ENCODE results near the gene PGM5. TPM values are rescaled to one million over a fixed set of nuclear protein-coding genes. Genes with fewer than 3 reads are reported as not detected.
"Not testable (repeated sequence)": the region's sequence is repeated elsewhere in the genome, so short reads cannot be mapped to it uniquely, and the experiment has no call there.

Gene PGM5
- polyA plus RNA-seq = 10 to 100 TPM in 1 of 2 donors, 1 to 10 TPM in 1; 5.3 to 36.2 TPM

DNA sequence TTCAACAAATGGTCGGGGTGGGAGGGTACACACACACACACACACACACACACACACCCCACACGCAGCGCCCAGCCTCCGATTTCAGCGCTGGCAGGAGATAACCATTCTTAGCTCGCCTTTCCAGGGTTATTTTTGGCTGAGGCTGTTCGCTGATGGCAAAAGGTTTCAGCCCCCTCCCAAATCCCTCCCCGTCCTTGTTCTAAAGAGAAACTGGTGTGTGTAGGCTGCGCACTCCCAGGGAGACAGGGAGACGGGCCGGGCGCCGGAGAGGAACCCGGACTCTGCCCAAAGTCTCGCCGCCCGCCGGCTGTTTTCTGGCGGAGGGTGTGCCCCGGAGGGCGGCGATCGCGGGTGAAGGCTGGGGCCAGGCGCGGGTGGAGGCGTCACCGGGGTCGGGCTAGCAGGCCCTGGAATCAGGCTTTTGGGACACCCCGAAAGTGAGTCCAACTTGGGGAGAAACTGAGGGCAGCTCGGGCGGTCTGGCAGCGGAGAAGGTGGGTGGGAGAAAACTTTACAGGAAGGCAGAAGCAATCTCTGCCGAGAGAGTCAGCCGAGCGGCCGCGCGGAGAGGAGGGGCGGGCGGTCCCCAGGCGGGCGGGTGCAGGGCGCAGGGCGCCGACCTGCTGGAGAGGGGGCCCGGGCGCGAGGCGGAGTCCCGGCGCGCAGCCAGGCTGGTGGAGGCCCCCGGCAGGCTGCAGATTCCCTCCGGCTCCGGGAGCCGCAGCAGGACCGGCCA is at the start of gene PGM5:
Gene PGM5, plus strand, starts transcription at position 232 of the 739 bp plus-strand sequence. CDS start 517 bp downstream, outside the sequence.
- H3K27me3 ChIP-seq (ENCODE audit: control insufficient read depth in 1 of 2, insufficient read depth in 2 of 2, low read length in 2 of 2); H3K36me3 ChIP-seq (ENCODE audit: control insufficient read depth in 2 of 2, insufficient read depth in 2 of 2, low read length in 1 of 2); H3K4me1 ChIP-seq (ENCODE audit: control insufficient read depth in 2 of 2, insufficient read depth in 2 of 2, low read length in 1 of 2); H3K9me3 ChIP-seq (ENCODE audit: control insufficient read depth in 2 of 2, insufficient read depth in 1 of 2, low read depth in 1 of 2, low read length in 1 of 2): not testable (repeated sequence)
- Histone ChIP-seq H3K4me3 (ENCODE audit: low read depth in 1 of 2, low read length in 2 of 2) (peak within 1 kb of the TSS; percentile 46 to 54), H3K27ac (ENCODE audit: low read depth in 2 of 2, low read length in 1 of 2) (peak within 1 kb of the TSS; percentile 59 to 71)
- 1% methylated on average over 51 to 58 of the region's 58 CpGs for WGBS, 2 donors

DNA sequence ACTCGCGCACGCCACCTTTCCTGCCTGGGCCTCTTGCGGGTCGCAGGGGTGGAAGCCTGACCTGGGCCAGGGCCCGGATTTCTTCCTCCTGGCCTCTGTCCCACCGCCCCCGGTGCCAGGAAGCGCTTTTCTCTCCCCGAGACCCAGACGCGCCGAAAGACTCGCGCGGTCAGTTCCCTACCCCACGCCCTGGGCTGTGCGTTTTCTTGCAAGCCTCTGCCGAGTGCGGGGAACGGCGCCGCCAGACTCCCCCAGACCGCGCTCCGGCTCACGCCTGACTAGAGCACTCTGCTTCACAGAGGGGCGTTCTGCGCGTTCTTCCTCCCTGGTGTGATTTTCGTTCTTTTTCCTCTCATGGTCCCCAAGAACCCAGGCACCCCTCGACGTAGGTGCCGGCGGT is 49.3 kb upstream of the PGM5 start:
- not testable (repeated sequence) for H3K4me1 ChIP-seq (ENCODE audit: control insufficient read depth in 2 of 2, insufficient read depth in 2 of 2, low read length in 1 of 2); H3K36me3 ChIP-seq (ENCODE audit: control insufficient read depth in 2 of 2, insufficient read depth in 2 of 2, low read length in 1 of 2); H3K27me3 ChIP-seq (ENCODE audit: control insufficient read depth in 1 of 2, insufficient read depth in 2 of 2, low read length in 2 of 2); H3K27ac ChIP-seq (ENCODE audit: low read depth in 2 of 2, low read length in 1 of 2); H3K9me3 ChIP-seq (ENCODE audit: control insufficient read depth in 2 of 2, insufficient read depth in 1 of 2, low read depth in 1 of 2, low read length in 1 of 2); H3K4me3 ChIP-seq (ENCODE audit: low read depth in 1 of 2, low read length in 2 of 2)
- 27 to 30% methylated on average over 12 to 18 of the region's 35 CpGs for WGBS, 2 donors

GRCh38 chr9:68307654-68308053 is 48.8 kb upstream of the PGM5 start:
- not testable (repeated sequence) for H3K9me3 ChIP-seq (ENCODE audit: control insufficient read depth in 2 of 2, insufficient read depth in 1 of 2, low read depth in 1 of 2, low read length in 1 of 2); H3K27me3 ChIP-seq (ENCODE audit: control insufficient read depth in 1 of 2, insufficient read depth in 2 of 2, low read length in 2 of 2); H3K27ac ChIP-seq (ENCODE audit: low read depth in 2 of 2, low read length in 1 of 2); H3K4me3 ChIP-seq (ENCODE audit: low read depth in 1 of 2, low read length in 2 of 2); H3K36me3 ChIP-seq (ENCODE audit: control insufficient read depth in 2 of 2, insufficient read depth in 2 of 2, low read length in 1 of 2); H3K4me1 ChIP-seq (ENCODE audit: control insufficient read depth in 2 of 2, insufficient read depth in 2 of 2, low read length in 1 of 2)
- WGBS, 2 donors = 24 to 25% methylated on average over 16 to 20 of the region's 21 CpGs

DNA sequence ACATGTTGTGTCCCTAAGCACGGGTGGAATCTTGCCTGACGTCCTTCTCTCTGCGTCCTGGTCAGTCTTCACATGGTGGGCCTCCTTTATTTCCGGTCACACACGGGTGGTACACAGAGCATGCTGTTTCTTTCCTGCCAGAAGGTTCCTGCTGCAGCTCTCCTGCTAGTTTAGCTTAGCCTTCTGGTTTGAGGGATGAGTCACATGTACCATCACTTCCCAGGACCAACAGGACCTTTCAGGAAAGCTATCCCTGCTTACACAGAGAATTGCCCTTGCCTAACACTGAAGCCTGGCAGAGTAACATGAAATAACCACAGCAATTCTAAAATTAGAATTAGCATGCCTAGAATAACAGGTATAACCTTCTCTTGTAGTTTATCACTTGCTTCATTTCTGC is 45.2 kb upstream of the PGM5 start:
- WGBS, 2 donors = no CpG with 5 or more reads among the region's 5 CpGs
- H3K27ac ChIP-seq (ENCODE audit: low read depth in 2 of 2, low read length in 1 of 2); H3K27me3 ChIP-seq (ENCODE audit: control insufficient read depth in 1 of 2, insufficient read depth in 2 of 2, low read length in 2 of 2): not testable (repeated sequence)

DNA sequence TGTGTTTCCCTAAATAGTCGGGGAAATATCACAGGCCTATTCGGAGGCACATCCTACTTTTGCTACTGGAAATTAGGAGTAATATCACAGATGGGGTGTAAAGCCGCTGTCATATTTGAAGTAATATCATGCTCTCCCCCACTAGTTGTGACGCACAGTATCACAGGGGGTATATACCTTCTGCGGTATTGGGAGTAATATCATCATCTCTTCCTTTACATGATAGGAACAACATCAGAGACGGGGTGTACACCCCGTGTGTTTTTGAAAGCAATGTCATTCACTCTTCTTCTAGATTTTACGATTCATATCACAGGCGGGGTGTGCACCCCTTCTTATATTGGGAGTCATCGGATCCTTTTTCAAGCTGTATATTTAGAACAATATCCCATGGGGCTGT is 38.2 kb upstream of the PGM5 start:
- not testable (repeated sequence) for H3K9me3 ChIP-seq (ENCODE audit: control insufficient read depth in 2 of 2, insufficient read depth in 1 of 2, low read depth in 1 of 2, low read length in 1 of 2); H3K4me1 ChIP-seq (ENCODE audit: control insufficient read depth in 2 of 2, insufficient read depth in 2 of 2, low read length in 1 of 2); H3K4me3 ChIP-seq (ENCODE audit: low read depth in 1 of 2, low read length in 2 of 2); H3K27me3 ChIP-seq (ENCODE audit: control insufficient read depth in 1 of 2, insufficient read depth in 2 of 2, low read length in 2 of 2); H3K27ac ChIP-seq (ENCODE audit: low read depth in 2 of 2, low read length in 1 of 2); H3K36me3 ChIP-seq (ENCODE audit: control insufficient read depth in 2 of 2, insufficient read depth in 2 of 2, low read length in 1 of 2)
- WGBS, 2 donors = 73 to 74% methylated on average over 9 of the region's 10 CpGs

More for the DNA sequence above, 45.2 kb upstream of the PGM5 start:
- not testable (repeated sequence) for H3K4me3 ChIP-seq (ENCODE audit: low read depth in 1 of 2, low read length in 2 of 2); H3K4me1 ChIP-seq (ENCODE audit: control insufficient read depth in 2 of 2, insufficient read depth in 2 of 2, low read length in 1 of 2); H3K9me3 ChIP-seq (ENCODE audit: control insufficient read depth in 2 of 2, insufficient read depth in 1 of 2, low read depth in 1 of 2, low read length in 1 of 2); H3K36me3 ChIP-seq (ENCODE audit: control insufficient read depth in 2 of 2, insufficient read depth in 2 of 2, low read length in 1 of 2)

- H3K27ac ChIP-seq (ENCODE audit: low read depth in 2 of 2, low read length in 1 of 2); H3K4me3 ChIP-seq (ENCODE audit: low read depth in 1 of 2, low read length in 2 of 2); H3K27me3 ChIP-seq (ENCODE audit: control insufficient read depth in 1 of 2, insufficient read depth in 2 of 2, low read length in 2 of 2); H3K4me1 ChIP-seq (ENCODE audit: control insufficient read depth in 2 of 2, insufficient read depth in 2 of 2, low read length in 1 of 2); H3K9me3 ChIP-seq (ENCODE audit: control insufficient read depth in 2 of 2, insufficient read depth in 1 of 2, low read depth in 1 of 2, low read length in 1 of 2); H3K36me3 ChIP-seq (ENCODE audit: control insufficient read depth in 2 of 2, insufficient read depth in 2 of 2, low read length in 1 of 2): not testable (repeated sequence)
- WGBS, 2 donors = 39 to 83% methylated on average over 4 to 15 of the region's 24 CpGs
These were observed 32.7 kb upstream of the PGM5 start for GRCh38 chr9:68323749-68324148.

DNA sequence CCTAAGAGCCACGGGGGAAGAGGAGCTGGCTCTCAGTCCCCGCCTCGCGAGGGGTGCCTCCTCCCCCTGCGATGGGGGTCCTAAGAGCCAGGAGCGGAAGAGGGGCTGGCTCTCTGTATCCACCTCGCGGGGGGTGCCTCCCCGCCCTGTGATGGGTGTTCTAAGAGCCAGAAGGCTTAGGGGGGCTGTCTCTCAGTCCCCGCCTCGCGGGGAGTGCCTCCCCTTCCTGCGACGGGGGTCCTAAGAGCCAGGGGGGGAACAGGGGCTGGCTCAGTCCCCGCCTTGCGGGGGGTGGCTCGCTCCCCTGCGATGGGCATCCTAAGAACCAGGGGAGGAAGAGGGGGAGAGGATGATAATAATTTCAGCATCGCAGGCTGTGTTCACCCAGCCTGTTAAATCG is 31.9 kb upstream of the PGM5 start:
- H3K27ac ChIP-seq (ENCODE audit: low read depth in 2 of 2, low read length in 1 of 2); H3K4me3 ChIP-seq (ENCODE audit: low read depth in 1 of 2, low read length in 2 of 2); H3K9me3 ChIP-seq (ENCODE audit: control insufficient read depth in 2 of 2, insufficient read depth in 1 of 2, low read depth in 1 of 2, low read length in 1 of 2); H3K4me1 ChIP-seq (ENCODE audit: control insufficient read depth in 2 of 2, insufficient read depth in 2 of 2, low read length in 1 of 2); H3K27me3 ChIP-seq (ENCODE audit: control insufficient read depth in 1 of 2, insufficient read depth in 2 of 2, low read length in 2 of 2); H3K36me3 ChIP-seq (ENCODE audit: control insufficient read depth in 2 of 2, insufficient read depth in 2 of 2, low read length in 1 of 2): not testable (repeated sequence)
- 13 to 17% methylated on average over 4 to 6 of the region's 20 CpGs for WGBS, 2 donors

DNA sequence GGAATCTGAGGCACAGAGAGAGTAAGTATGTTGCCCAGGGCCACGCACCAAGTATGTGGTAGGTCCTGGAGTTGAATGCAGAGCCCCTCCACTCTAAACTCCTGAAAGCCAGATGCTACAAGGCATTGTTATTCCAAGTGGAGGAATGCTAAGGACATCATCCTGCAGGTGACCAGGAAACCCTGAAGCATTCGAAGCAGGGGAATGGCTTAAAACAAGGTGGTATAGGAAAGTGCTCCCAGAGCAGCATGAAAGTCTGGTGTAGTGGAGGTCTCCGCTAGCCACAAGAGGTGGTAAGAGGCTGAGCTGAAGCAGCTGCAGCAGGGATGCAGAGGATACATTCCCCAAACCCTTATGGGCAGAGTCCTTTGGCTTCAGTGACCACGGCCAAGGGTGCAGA is 27.3 kb upstream of the PGM5 start:
- not testable (repeated sequence) for H3K27me3 ChIP-seq (ENCODE audit: control insufficient read depth in 1 of 2, insufficient read depth in 2 of 2, low read length in 2 of 2); H3K27ac ChIP-seq (ENCODE audit: low read depth in 2 of 2, low read length in 1 of 2); H3K4me3 ChIP-seq (ENCODE audit: low read depth in 1 of 2, low read length in 2 of 2); H3K36me3 ChIP-seq (ENCODE audit: control insufficient read depth in 2 of 2, insufficient read depth in 2 of 2, low read length in 1 of 2); H3K4me1 ChIP-seq (ENCODE audit: control insufficient read depth in 2 of 2, insufficient read depth in 2 of 2, low read length in 1 of 2); H3K9me3 ChIP-seq (ENCODE audit: control insufficient read depth in 2 of 2, insufficient read depth in 1 of 2, low read depth in 1 of 2, low read length in 1 of 2)
- WGBS, 2 donors = 74 to 75% methylated on average over 2 of the region's 4 CpGs

DNA sequence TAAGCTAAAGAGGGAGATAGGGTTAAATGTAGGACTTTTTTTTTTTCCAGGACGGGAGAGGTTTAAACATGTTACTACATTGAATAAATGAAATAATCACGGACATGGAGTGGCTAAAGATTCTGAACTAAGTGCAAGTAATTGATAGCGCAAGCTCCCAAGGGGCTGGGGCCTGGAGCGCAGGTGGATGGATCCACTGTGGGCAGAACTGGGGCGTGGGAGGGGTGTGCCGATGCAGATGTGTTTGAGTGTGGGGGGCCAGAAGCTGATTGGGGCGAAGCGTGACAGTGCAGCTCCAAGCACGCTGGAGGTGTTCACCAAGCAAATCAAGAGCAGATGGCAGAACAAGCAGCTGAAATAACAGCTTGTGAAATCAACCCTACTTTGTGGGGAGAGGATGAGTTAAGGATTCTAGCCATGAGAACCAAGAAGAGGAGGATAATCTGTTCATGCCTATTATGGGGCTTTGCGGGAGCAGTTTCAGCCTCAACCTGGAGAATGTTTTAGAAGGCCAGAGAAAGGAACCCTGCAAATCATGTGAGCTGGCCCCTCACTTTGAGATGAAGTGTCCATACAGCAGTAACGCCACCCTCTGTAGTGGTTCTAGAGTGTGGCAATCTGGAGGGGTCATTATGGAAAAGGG is 25.8 kb upstream of the PGM5 start:
- H3K36me3 ChIP-seq (ENCODE audit: control insufficient read depth in 2 of 2, insufficient read depth in 2 of 2, low read length in 1 of 2); H3K4me3 ChIP-seq (ENCODE audit: low read depth in 1 of 2, low read length in 2 of 2); H3K4me1 ChIP-seq (ENCODE audit: control insufficient read depth in 2 of 2, insufficient read depth in 2 of 2, low read length in 1 of 2); H3K9me3 ChIP-seq (ENCODE audit: control insufficient read depth in 2 of 2, insufficient read depth in 1 of 2, low read depth in 1 of 2, low read length in 1 of 2); H3K27me3 ChIP-seq (ENCODE audit: control insufficient read depth in 1 of 2, insufficient read depth in 2 of 2, low read length in 2 of 2); H3K27ac ChIP-seq (ENCODE audit: low read depth in 2 of 2, low read length in 1 of 2): not testable (repeated sequence)
- WGBS, 2 donors = 75 to 85% methylated on average over 6 to 7 of the region's 11 CpGs

- 69 to 78% methylated on average over 1 of the region's 1 CpG for WGBS, 2 donors
- H3K9me3 ChIP-seq (ENCODE audit: control insufficient read depth in 2 of 2, insufficient read depth in 1 of 2, low read depth in 1 of 2, low read length in 1 of 2); H3K27me3 ChIP-seq (ENCODE audit: control insufficient read depth in 1 of 2, insufficient read depth in 2 of 2, low read length in 2 of 2); H3K4me1 ChIP-seq (ENCODE audit: control insufficient read depth in 2 of 2, insufficient read depth in 2 of 2, low read length in 1 of 2); H3K27ac ChIP-seq (ENCODE audit: low read depth in 2 of 2, low read length in 1 of 2); H3K4me3 ChIP-seq (ENCODE audit: low read depth in 1 of 2, low read length in 2 of 2); H3K36me3 ChIP-seq (ENCODE audit: control insufficient read depth in 2 of 2, insufficient read depth in 2 of 2, low read length in 1 of 2): not testable (repeated sequence)
These were observed 24.3 kb upstream of the PGM5 start for GRCh38 chr9:68332122-68332521.
